ENCODE measurements around the gene CLDN10.
"Not testable (repeated sequence)": the region's sequence is repeated elsewhere in the genome, so short reads cannot be mapped to it uniquely, and the experiment has no call there.

CLDN10 gene

GRCh38 chr13:95508996-95509395 is 43.5 kb upstream of the CLDN10 start:
- no peaks in the 10 kb centered on the region for H3K4me1 ChIP-seq
- H3K36me3 ChIP-seq (ENCODE audit: control insufficient read depth, insufficient read depth, low read length): no peaks in the 10 kb centered on the region
- H3K27ac ChIP-seq: no peak overlapping the region
- H3K9me3 ChIP-seq (ENCODE audit: control insufficient read depth, low read length): no peaks in the 10 kb centered on the region
- no peak overlapping the region for H2AFZ ChIP-seq
- H3K27me3 ChIP-seq (ENCODE audit: control insufficient read depth, insufficient read depth, low read length): no peaks in the 10 kb centered on the region
- H3K4me3 ChIP-seq (ENCODE audit: low read depth, low read length): no peak overlapping the region
- H3K79me2 ChIP-seq: no peaks in the 10 kb centered on the region
- TF ChIP-seq CTCF (IDR thresholded peaks at IDR 0.05): no peak
- H3K4me2 ChIP-seq (ENCODE audit: low read length): no peak overlapping the region
- no peak overlapping the region for H3K9ac ChIP-seq

- TF ChIP-seq CTCF (IDR thresholded peaks at IDR 0.05): no peak
- no peak overlapping the region for H3K27ac ChIP-seq
Observed at GRCh38 chr13:95509521-95510310, 42.8 kb upstream of the CLDN10 start.

GRCh38 chr13:95510950-95511349 is 41.6 kb upstream of the CLDN10 start:
- Histone ChIP-seq H3K9ac (no peak overlapping the region), H3K27ac (no peak overlapping the region), H3K4me2 (ENCODE audit: low read length) (no peak overlapping the region), H3K9me3 (ENCODE audit: control insufficient read depth, low read length) (no peaks in the 10 kb centered on the region), H2AFZ (no peak overlapping the region), H3K27me3 (ENCODE audit: control insufficient read depth, insufficient read depth, low read length) (no peaks in the 10 kb centered on the region), H3K36me3 (ENCODE audit: control insufficient read depth, insufficient read depth, low read length) (no peaks in the 10 kb centered on the region), H3K4me1 (no peaks in the 10 kb centered on the region), H3K79me2 (no peaks in the 10 kb centered on the region), H3K4me3 (ENCODE audit: low read depth, low read length) (no peak overlapping the region)
- no peak for TF ChIP-seq CTCF (IDR thresholded peaks at IDR 0.05)

More at GRCh38 chr13:95509521-95510310, 42.8 kb upstream of the CLDN10 start:
- Histone ChIP-seq H3K4me2 (ENCODE audit: low read length) (no peak overlapping the region), H3K9me3 (ENCODE audit: control insufficient read depth, low read length) (no peaks in the 10 kb centered on the region), H3K4me3 (ENCODE audit: low read depth, low read length) (no peak overlapping the region), H3K4me1 (no peaks in the 10 kb centered on the region), H3K79me2 (no peaks in the 10 kb centered on the region), H3K9ac (no peak overlapping the region), H3K27me3 (ENCODE audit: control insufficient read depth, insufficient read depth, low read length) (no peaks in the 10 kb centered on the region), H3K36me3 (ENCODE audit: control insufficient read depth, insufficient read depth, low read length) (no peaks in the 10 kb centered on the region), H2AFZ (no peak overlapping the region)

- Histone ChIP-seq H3K79me2 (no peaks in the 10 kb centered on the region), H3K4me3 (ENCODE audit: low read depth, low read length) (no peak overlapping the region), H3K27me3 (ENCODE audit: control insufficient read depth, insufficient read depth, low read length) (no peaks in the 10 kb centered on the region), H2AFZ (no peak overlapping the region), H3K9me3 (ENCODE audit: control insufficient read depth, low read length) (no peaks in the 10 kb centered on the region), H3K4me2 (ENCODE audit: low read length) (no peak overlapping the region), H3K36me3 (ENCODE audit: control insufficient read depth, insufficient read depth, low read length) (no peaks in the 10 kb centered on the region), H3K27ac (no peak overlapping the region), H3K4me1 (no peaks in the 10 kb centered on the region), H3K9ac (no peak overlapping the region)
- no peak for TF ChIP-seq CTCF (IDR thresholded peaks at IDR 0.05)
Observed at GRCh38 chr13:95512424-95512823, 40.1 kb upstream of the CLDN10 start.

- no peak overlapping the region for H3K4me3 ChIP-seq (ENCODE audit: low read depth, low read length)
- H3K27me3 ChIP-seq (ENCODE audit: control insufficient read depth, insufficient read depth, low read length): no peaks in the 10 kb centered on the region
- TF ChIP-seq CTCF (IDR thresholded peaks at IDR 0.05): no peak
- H3K9ac ChIP-seq: no peak overlapping the region
- H3K27ac ChIP-seq: no peak overlapping the region
- H3K4me2 ChIP-seq (ENCODE audit: low read length): no peak overlapping the region
- H3K4me1 ChIP-seq: no peaks in the 10 kb centered on the region
- H3K9me3 ChIP-seq (ENCODE audit: control insufficient read depth, low read length): no peaks in the 10 kb centered on the region
- no peak overlapping the region for H2AFZ ChIP-seq
- no peaks in the 10 kb centered on the region for H3K36me3 ChIP-seq (ENCODE audit: control insufficient read depth, insufficient read depth, low read length)
- H3K79me2 ChIP-seq: no peaks in the 10 kb centered on the region
Observed at GRCh38 chr13:95512957-95513356, 39.6 kb upstream of the CLDN10 start.

- not testable (repeated sequence) for H3K4me1 ChIP-seq; H3K9ac ChIP-seq; H3K27me3 ChIP-seq (ENCODE audit: control insufficient read depth, insufficient read depth, low read length); H3K79me2 ChIP-seq; H3K4me3 ChIP-seq (ENCODE audit: low read depth, low read length); H3K36me3 ChIP-seq (ENCODE audit: control insufficient read depth, insufficient read depth, low read length); H2AFZ ChIP-seq; H3K4me2 ChIP-seq (ENCODE audit: low read length); H3K27ac ChIP-seq; H3K9me3 ChIP-seq (ENCODE audit: control insufficient read depth, low read length)
Observed at GRCh38 chr13:95515606-95516005, 36.9 kb upstream of the CLDN10 start.
